Stimulated activated CD8-positive, alpha-beta memory T cell treated with anti-CD3 and anti-CD28 coated beads, Interleukin-7, amount 100 ng/mL, for 48 hours (primary cell): ENCODE measurements around the gene ARHGAP32.
"Not testable (repeated sequence)": the region's sequence is repeated elsewhere in the genome, so short reads cannot be mapped to it uniquely, and the experiment has no call there.

Experiments used
- DNase-seq, 2 donors: peaks; one replicate each; pipeline ENCODE4 v3.0.0-alpha.2; 2020; ENCODE audit warnings: low read depth in 1 of 2; ENCODE audit errors: extremely low read depth in 1 of 2

ARHGAP32 gene

GRCh38 chr11:129204150-129204838 is 12.2 kb upstream of the ARHGAP32 start:
- DNase-seq, result no peak

- DNase-seq, result no peak
Observed at GRCh38 chr11:129202646-129203045, 10.5 kb upstream of the ARHGAP32 start.

DNA sequence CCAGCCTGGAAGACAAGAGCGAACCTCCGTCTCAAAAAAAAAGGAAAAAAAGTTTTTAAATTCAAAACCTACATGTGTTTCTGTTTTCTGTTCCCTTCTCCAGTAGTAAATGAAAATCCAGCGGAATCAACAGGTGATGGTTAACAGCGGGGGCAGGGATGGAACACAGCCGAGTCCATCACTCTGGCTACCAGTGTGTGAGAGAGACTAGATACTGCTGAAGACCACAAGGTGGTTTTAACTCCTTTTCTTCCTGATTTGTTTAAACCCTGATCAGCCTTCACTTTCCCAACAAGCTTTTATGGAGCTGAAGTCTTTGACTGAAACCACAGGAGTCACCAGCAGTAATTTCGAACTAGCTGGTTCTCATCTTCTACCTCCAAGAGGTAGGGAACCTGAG is 3.6 kb upstream of the ARHGAP32 start:
- DNase-seq, result no peak

- no peak for DNase-seq
Observed at GRCh38 chr11:129191649-129192048, 476 bp downstream of the ARHGAP32 start.

GRCh38 chr11:129190087-129190486 is 2.0 kb downstream of the ARHGAP32 start:
- no peak for DNase-seq

GRCh38 chr11:129189646-129190045 is 2.5 kb downstream of the ARHGAP32 start:
- no peak for DNase-seq

GRCh38 chr11:129185082-129185481 is 7.0 kb downstream of the ARHGAP32 start:
- DNase-seq, result not testable (repeated sequence)

GRCh38 chr11:129184581-129184980 is 7.5 kb downstream of the ARHGAP32 start:
- DNase-seq, result no peak

GRCh38 chr11:129167315-129167714 is 24.8 kb downstream of the ARHGAP32 start:
- no peak for DNase-seq

GRCh38 chr11:129163714-129164164 is 28.4 kb downstream of the ARHGAP32 start:
- no peak for DNase-seq

DNA sequence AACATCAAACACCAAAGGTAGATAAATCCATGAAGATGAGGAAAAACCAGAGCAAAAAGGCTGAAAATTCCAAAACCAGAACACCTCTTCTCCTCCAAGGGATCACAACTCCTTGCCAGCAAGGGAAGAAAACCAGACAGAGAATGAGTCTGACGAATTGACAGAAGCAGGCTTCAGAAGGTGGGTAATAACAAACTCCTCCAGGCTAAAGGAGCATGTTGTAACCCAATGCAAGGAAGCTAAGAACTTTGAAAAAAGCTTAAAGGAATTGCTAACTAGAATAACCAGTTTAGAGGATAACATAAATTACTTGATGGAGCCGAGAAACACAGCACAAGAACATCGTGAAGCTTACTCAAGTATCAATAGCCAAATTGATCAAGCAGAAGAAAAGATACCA is 35.0 kb downstream of the ARHGAP32 start:
- not testable (repeated sequence) for DNase-seq

GRCh38 chr11:129155745-129156144 is 36.4 kb downstream of the ARHGAP32 start:
- DNase-seq, result no peak

DNA sequence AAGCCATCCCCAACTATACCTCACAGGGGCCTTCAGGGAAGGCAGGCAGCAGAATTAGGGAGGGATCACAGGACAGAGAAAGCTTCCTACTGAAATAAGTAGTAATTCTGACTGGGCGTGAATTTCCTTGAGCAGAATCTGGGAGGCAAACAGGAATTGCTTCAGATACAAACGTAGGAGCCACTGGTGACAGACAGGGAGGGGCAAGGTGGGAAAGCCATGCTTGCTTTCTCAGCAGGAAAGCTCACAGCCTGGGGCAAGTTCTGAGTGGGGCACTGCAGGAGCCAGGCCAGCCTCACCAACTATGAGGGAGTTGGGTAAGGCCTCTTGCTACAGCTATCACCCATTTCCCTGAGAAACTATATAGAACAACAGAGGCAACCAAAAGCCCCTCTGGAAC is 43.6 kb downstream of the ARHGAP32 start:
- no peak for DNase-seq

DNA sequence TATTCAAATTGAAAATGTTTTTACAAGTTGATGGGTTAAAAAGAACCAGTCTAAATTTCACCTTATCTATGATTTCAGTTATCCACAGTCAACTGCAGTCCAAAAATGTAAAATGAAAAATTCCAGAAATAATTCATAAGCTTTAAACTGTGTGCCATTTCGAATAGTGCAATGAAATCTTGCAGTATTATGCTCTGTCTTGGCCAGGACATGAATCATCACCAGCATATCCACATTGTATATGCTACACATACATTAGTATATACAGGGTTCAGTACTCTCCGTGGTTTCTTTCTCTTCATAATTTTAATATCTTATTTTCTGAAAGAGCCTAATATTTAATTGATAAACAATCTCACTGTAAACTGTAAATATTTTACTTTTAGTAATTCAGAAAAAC is 45.9 kb downstream of the ARHGAP32 start:
- DNase-seq, result no peak

GRCh38 chr11:129145276-129145675 is 46.8 kb downstream of the ARHGAP32 start:
- DNase-seq, result no peak

DNA sequence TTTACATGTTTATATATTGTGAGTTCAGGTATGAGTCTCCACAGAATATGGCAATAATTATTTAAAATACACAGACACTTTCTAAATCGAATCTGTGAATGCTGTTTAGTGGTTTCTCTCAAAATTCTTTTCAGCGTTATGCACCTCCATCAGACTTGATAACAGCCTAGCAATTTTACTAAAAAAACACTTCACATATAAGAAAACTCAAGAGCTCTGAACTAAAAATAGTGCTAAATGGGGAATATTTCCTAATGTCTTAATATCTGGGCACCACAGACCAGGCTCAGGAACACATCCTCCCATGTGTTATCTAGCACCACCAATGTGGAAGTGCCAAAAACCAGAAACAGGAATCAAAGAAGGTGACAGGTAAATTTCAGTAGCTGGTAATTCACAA is 47.9 kb downstream of the ARHGAP32 start:
- no peak for DNase-seq

- DNase-seq, result no peak
Observed at GRCh38 chr11:129143335-129143734, 48.8 kb downstream of the ARHGAP32 start.

DNA sequence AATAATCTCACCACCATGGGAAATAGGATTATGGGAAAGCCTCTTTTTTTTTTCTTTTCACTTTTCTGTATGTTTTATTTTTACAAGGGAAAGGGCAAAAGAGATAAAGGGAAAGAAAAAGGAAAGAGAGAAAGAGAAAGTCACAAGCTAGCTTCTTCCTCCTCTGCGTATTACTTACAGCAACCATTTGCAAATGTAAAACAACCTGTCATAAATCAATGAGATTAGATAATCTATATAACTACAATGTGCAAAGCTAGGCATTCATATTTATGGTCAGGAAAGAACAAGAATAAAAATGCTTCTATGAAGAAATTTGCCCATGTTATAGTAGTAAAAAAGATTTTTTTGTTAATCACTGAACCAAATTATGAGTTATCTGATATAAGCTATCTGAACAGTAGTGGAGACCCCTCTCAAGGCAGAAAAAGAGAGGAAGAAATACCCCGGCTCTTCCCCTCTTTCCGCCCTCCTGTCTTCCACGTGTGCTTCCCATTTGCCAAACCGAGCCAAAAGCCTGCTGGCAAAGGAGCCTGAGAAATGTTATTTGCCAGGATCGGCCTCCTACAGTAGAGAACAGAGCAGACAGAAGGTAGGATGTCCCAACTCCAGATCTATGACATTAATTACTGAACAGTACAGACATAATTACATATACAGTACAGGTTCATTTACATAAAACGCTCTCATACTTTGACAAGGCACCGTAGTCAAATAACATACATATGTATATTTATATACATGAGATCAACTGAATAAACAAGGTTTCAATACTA is 50.2 kb downstream of the ARHGAP32 start:
- DNase-seq, result no peak

- no peak for DNase-seq
Observed at GRCh38 chr11:129131316-129131715, 60.8 kb downstream of the ARHGAP32 start.

DNA sequence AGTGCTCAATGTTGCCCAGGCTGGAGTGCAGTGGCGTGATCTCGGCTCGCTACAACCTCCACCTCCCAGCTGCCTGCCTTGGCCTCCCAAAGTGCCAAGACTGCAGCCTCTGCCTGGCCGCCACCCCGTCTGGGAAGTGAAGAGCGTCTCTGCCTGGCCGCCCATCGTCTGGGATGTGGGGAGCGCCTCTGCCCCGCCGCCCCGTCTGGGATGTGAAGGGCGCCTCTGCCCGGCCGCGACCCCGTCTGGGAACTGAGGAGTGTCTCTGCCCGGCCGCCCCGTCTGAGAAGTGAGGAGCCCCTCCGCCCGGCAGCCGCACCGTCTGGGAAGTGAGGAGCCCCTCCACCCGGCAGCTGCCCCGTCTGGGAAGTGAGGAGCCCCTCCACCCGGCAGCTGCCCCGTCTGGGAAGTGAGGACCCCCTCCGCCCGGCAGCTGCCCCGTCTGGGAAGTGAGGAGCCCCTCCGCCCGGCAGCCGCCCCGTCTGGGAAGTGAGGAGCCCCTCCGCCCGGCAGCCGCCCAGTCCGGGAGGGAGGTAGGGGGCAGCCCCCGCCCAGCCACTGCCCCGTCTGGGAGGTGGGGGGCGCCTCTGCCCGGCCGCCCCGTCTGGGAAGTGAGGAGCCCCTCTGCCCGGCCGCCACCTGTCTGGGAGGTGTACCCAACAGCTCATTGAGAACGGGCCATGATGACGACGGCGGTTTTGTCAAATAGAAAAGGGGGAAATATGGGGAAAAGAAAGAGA is 63.1 kb downstream of the ARHGAP32 start:
- not testable (repeated sequence) for DNase-seq

GRCh38 chr11:129119036-129119435 is 73.1 kb downstream of the ARHGAP32 start:
- no peak for DNase-seq
